MCF 10A (cell line): ENCODE measurements around the gene DOCK11. TPM values are rescaled to one million over a fixed set of nuclear protein-coding genes. Genes with fewer than 3 reads are reported as not detected.

Experiments
- BruUV-seq: library from RNA; stranded (reverse); fragments of 400-500 nt; replicated peaks from 2 replicates; lab custom pipeline; 2021; lab: Mats Ljungman, UMichigan
- CTCF ChIA-PET: fragments of 300-600 bp; sonication (Branson Sonifier 250); formaldehyde crosslinking; extraction: SDS; loops from one replicate; lab custom pipeline; 2021; ENCODE audit warnings: antibody characterized with exemption, inconsistent platforms; lab: Yijun Ruan, JAX
- POLR2A ChIA-PET: fragments of 300-600, 350-650 bp; sonication (Branson Sonifier 250); formaldehyde crosslinking; extraction: SDS; loops from one replicate; lab custom pipeline; 2020; ENCODE audit warnings: antibody characterized with exemption, inconsistent platforms; lab: Yijun Ruan, JAX
- DNase-seq: peaks from one replicate; pipeline ENCODE4 v3.0.0-alpha.2; 2018; ENCODE audit not compliant: unreplicated experiment
- H3K27ac Mint-ChIP-seq: one replicate; pipeline ENCODE4 v1.8.0; 2022; ENCODE audit warnings: mild to moderate bottlenecking, low read depth, mixed read lengths; ENCODE audit not compliant: unreplicated experiment
- H3K27me3 Mint-ChIP-seq: one replicate; pipeline ENCODE4 v1.8.0; 2022; ENCODE audit warnings: mixed read lengths; ENCODE audit not compliant: insufficient read depth, unreplicated experiment
- H3K36me3 Mint-ChIP-seq: one replicate; pipeline ENCODE4 v1.8.0; 2022; ENCODE audit warnings: mild to moderate bottlenecking, moderate library complexity, mixed read lengths; ENCODE audit not compliant: insufficient read depth, unreplicated experiment
- H3K4me1 Mint-ChIP-seq: one replicate; pipeline ENCODE4 v1.8.0; 2022; ENCODE audit warnings: mixed read lengths; ENCODE audit not compliant: insufficient read depth, unreplicated experiment
- H3K4me3 Mint-ChIP-seq: one replicate; pipeline ENCODE4 v1.8.0; 2022; ENCODE audit warnings: mild to moderate bottlenecking, moderate library complexity, mixed read lengths; ENCODE audit not compliant: unreplicated experiment
- H3K9me3 Mint-ChIP-seq: one replicate; pipeline ENCODE4 v1.8.0; 2022; ENCODE audit warnings: mixed read lengths; ENCODE audit not compliant: unreplicated experiment
- CTCF ChIP-seq: fragments of 200-600 bp; IDR thresholded peaks from one replicate; pipeline ENCODE4 v1.8.0; 2022; ENCODE audit warnings: antibody characterized with exemption, mild to moderate bottlenecking; ENCODE audit not compliant: unreplicated experiment
- intact Hi-C: fragments of 100-400 bp; cut with micrococcal nuclease; formaldehyde crosslinking; loops from 2 replicates; pipeline ENCODE4 v1.14.1; 2022
- total RNA-seq: library from RNA; stranded (reverse); gene quantifications from 2 replicates; pipeline ENCODE4 v1.2.3, GENCODE V29; 2022

Gene DOCK11
- total RNA-seq, 1 experiment from 2014 or later, result 1.9 TPM

GRCh38 chrX:118595501-118596042, 100.0 kb downstream of the DOCK11 start:
- H3K36me3 Mint-ChIP-seq, result no peaks in the 10 kb centered on the region
- no peak overlapping the region for H3K4me3 Mint-ChIP-seq
- peaks cover 7% of the 10 kb centered on the region for H3K4me1 Mint-ChIP-seq
- ChIA-PET POLR2A (no interaction called here), CTCF (no interaction called here)
- intact Hi-C loops, result no loop called here
- H3K9me3 Mint-ChIP-seq, result no peaks in the 10 kb centered on the region
- no peak for DNase-seq
- BruUV-seq, result no TSS peak
- no peak for TF ChIP-seq CTCF
- peaks cover 28% of the 10 kb centered on the region for H3K27me3 Mint-ChIP-seq
- H3K27ac Mint-ChIP-seq, result no peak overlapping the region

GRCh38 chrX:118596390-118596789, 100.8 kb downstream of the DOCK11 start:
- CTCF ChIA-PET, result no interaction called here
- BruUV-seq, result no TSS peak

GRCh38 chrX:118603981-118604380, 108.4 kb downstream of the DOCK11 start:
- BruUV-seq, result no TSS peak
- intact Hi-C loops, result loop anchor here (1.0 to 5.0 kb wide), 3 partner anchors 41 to 607 kb away; no protein-coding TSS in a partner anchor
- peaks cover 5% of the 10 kb centered on the region for H3K4me1 Mint-ChIP-seq
- no peaks in the 10 kb centered on the region for H3K9me3 Mint-ChIP-seq
- ChIA-PET POLR2A (no interaction called here), CTCF (interaction anchor here (1.3 to 1.5 kb wide), 2 partner anchors 10 to 203 kb away, joined by 5 to 6 read pairs; no protein-coding TSS in a partner anchor)
- no peaks in the 10 kb centered on the region for H3K36me3 Mint-ChIP-seq
- no peaks in the 10 kb centered on the region for H3K27me3 Mint-ChIP-seq
- H3K27ac Mint-ChIP-seq, result no peak overlapping the region
- H3K4me3 Mint-ChIP-seq, result peak overlapping the region; percentile 8
- peak; percentile 73 for DNase-seq
- peak; percentile 61 for TF ChIP-seq CTCF

More at GRCh38 chrX:118596390-118596789, 100.8 kb downstream of the DOCK11 start:
- intact Hi-C loops, result no loop called here
- Mint-ChIP-seq H3K27me3 (peaks cover 21% of the 10 kb centered on the region), H3K36me3 (no peaks in the 10 kb centered on the region), H3K4me1 (peaks cover 7% of the 10 kb centered on the region), H3K9me3 (no peaks in the 10 kb centered on the region), H3K4me3 (no peak overlapping the region), H3K27ac (no peak overlapping the region)
- DNase-seq, result no peak
- TF ChIP-seq CTCF, result no peak
- POLR2A ChIA-PET, result no interaction called here

GRCh38 chrX:118612290-118612689, 116.7 kb downstream of the DOCK11 start:
- H3K27me3 Mint-ChIP-seq, result peaks cover 22% of the 10 kb centered on the region
- H3K36me3 Mint-ChIP-seq, result no peaks in the 10 kb centered on the region
- H3K4me1 Mint-ChIP-seq, result no peaks in the 10 kb centered on the region
- H3K4me3 Mint-ChIP-seq, result no peak overlapping the region
- ChIA-PET CTCF (interaction anchor here (1.2 to 7.0 kb wide), 3 partner anchors 10 to 77 kb away, joined by 4 to 34 read pairs (median 17); no protein-coding TSS in a partner anchor), POLR2A (interaction anchor here (0.7 kb wide), 1 partner anchor 456 kb away, joined by 3 read pairs; no protein-coding TSS in a partner anchor)
- no peak overlapping the region for H3K27ac Mint-ChIP-seq
- no TSS peak for BruUV-seq
- no peaks in the 10 kb centered on the region for H3K9me3 Mint-ChIP-seq
- DNase-seq, result no peak
- intact Hi-C loops, result no loop called here
- TF ChIP-seq CTCF, result no peak
